ENCODE measurements around the gene LRBA. TPM values are rescaled to one million over a fixed set of nuclear protein-coding genes. Genes with fewer than 3 reads are reported as not detected.

LRBA gene
- total RNA-seq, 1 experiment from 2014 or later = 55.3 TPM

DNA sequence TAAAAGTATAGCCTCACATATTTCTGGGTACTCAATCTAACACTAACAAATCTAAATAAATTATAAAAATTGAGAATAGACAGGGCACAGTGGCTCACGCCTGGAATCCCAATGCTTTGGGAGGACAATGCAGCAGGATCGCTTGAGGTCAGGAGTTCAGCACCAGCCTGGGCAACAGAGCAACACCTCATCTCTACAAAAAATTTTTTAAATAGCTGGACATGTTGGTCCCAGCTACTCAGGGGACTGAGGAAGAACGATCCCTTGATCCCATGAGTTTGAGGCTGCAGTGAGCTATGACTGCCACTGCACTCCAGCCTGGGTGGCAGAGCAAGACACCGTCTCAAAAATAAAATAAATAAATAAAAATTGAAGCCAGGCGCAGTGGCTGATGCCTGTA lies 192.7 kb downstream of the LRBA start:
- Histone ChIP-seq H3K4me1 (ENCODE audit: insufficient read depth, low read length) (no peaks in the 10 kb centered on the region), H4K91ac (ENCODE audit: insufficient read length, low read depth, low read length) (no peak overlapping the region), H3K9ac (ENCODE audit: extremely low read depth, insufficient read length, low read length) (no peak overlapping the region), H3K27ac (ENCODE audit: insufficient read length, low read depth, low read length) (no peak overlapping the region), H2BK15ac (ENCODE audit: low read depth, low read length) (no peak overlapping the region), H3K18ac (ENCODE audit: insufficient read length, low read depth, low read length) (no peak overlapping the region), H3K14ac (ENCODE audit: insufficient read depth, low read length) (no peak overlapping the region), H3K23ac (ENCODE audit: insufficient read length, low read depth, low read length) (no peak overlapping the region), H3K4ac (ENCODE audit: low read depth, low read length) (no peak overlapping the region), H3K27me3 (ENCODE audit: insufficient read depth, low read length) (no peaks in the 10 kb centered on the region), H3K79me1 (ENCODE audit: insufficient read depth, low read depth, low read length, poor library complexity, severe bottlenecking) (no peaks in the 10 kb centered on the region), H4K20me1 (ENCODE audit: control insufficient read depth, insufficient read depth, insufficient read length) (no peaks in the 10 kb centered on the region), H2BK5ac (ENCODE audit: insufficient read length, low read length) (no peak overlapping the region), H2BK120ac (ENCODE audit: low read depth, low read length, poor library complexity, severe bottlenecking) (no peak overlapping the region), H4K5ac (ENCODE audit: insufficient read length, low read depth, low read length) (no peak overlapping the region), H3K23me2 (ENCODE audit: insufficient read length, low read depth, low read length, poor library complexity, severe bottlenecking) (no peaks in the 10 kb centered on the region), H2BK20ac (ENCODE audit: low read depth, low read length, poor library complexity, severe bottlenecking) (no peak overlapping the region), H3K4me2 (ENCODE audit: insufficient read depth, insufficient read length, low read length) (no peak overlapping the region), H3K56ac (ENCODE audit: insufficient read length, low read depth, low read length) (no peak overlapping the region), H2AK5ac (ENCODE audit: insufficient read length, low read length) (no peak overlapping the region), H4K8ac (replicated peaks; ENCODE audit: insufficient read length, low read depth, low read length) (no peak overlapping the region), H3T11ph (ENCODE audit: low read length) (no peak overlapping the region), H3K9me3 (ENCODE audit: control insufficient read depth, low read depth, low read length) (no peaks in the 10 kb centered on the region), H2AFZ (ENCODE audit: low read length) (no peak overlapping the region), H2BK12ac (ENCODE audit: insufficient read length, low read depth, low read length) (no peak overlapping the region), H3K79me2 (ENCODE audit: insufficient read depth, low read length) (no peaks in the 10 kb centered on the region)
- no CpG with 5 or more reads among the region's 5 CpGs for WGBS (ENCODE audit: extremely low coverage, insufficient read length, low lambda C conversion rate)
- Mint-ChIP-seq H3K27me3 (ENCODE audit: low read depth) (no peaks in the 10 kb centered on the region), H3K9me3 (no peaks in the 10 kb centered on the region), H3K4me1 (peaks cover 6% of the 10 kb centered on the region in 2 experiments), H3K36me3 (ENCODE audit: insufficient read depth in 1 of 3, low read depth in 3 of 3) (peaks cover 16 to 27% (median 23%) of the 10 kb centered on the region in 3 experiments; a peak in 6 of 7 replicates), H3K27ac (no peak overlapping the region; a peak in 1 of 7 replicates), H3K4me3 (no peak overlapping the region)
- DNase-seq = no peak
- TF ChIP-seq, protein P1, sequence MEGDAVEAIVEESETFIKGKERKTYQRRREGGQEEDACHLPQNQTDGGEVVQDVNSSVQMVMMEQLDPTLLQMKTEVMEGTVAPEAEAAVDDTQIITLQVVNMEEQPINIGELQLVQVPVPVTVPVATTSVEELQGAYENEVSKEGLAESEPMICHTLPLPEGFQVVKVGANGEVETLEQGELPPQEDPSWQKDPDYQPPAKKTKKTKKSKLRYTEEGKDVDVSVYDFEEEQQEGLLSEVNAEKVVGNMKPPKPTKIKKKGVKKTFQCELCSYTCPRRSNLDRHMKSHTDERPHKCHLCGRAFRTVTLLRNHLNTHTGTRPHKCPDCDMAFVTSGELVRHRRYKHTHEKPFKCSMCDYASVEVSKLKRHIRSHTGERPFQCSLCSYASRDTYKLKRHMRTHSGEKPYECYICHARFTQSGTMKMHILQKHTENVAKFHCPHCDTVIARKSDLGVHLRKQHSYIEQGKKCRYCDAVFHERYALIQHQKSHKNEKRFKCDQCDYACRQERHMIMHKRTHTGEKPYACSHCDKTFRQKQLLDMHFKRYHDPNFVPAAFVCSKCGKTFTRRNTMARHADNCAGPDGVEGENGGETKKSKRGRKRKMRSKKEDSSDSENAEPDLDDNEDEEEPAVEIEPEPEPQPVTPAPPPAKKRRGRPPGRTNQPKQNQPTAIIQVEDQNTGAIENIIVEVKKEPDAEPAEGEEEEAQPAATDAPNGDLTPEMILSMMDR (conservative IDR thresholded peaks at IDR 0.05) = no peak
